ENCODE data around the gene RHOBTB1. TPM values are rescaled to one million over a fixed set of nuclear protein-coding genes. Genes with fewer than 3 reads are reported as not detected.

RHOBTB1 gene
- total RNA-seq, 1 donor from 2014 or later: not detected

DNA sequence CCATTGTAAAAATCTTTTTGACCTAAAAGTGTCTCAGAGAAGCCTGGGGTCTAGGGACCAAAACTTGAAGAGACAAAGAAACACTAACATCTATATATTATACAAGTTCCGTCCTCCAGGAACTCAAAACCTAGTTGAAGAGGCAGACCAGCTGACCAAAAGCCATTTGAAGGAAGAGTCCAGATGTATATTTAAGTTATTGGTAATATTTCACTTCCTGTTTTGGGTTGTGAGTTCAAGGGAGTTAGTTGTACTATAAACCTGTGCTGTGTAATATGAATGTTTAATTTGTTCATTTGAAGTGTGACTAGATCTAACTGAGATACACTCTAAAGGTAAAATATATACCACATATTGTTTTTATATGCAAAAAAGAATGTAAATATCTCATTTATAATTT lies 120.7 kb downstream of the RHOBTB1 start:
- intact Hi-C loops (cut with micrococcal nuclease): no loop called here

DNA sequence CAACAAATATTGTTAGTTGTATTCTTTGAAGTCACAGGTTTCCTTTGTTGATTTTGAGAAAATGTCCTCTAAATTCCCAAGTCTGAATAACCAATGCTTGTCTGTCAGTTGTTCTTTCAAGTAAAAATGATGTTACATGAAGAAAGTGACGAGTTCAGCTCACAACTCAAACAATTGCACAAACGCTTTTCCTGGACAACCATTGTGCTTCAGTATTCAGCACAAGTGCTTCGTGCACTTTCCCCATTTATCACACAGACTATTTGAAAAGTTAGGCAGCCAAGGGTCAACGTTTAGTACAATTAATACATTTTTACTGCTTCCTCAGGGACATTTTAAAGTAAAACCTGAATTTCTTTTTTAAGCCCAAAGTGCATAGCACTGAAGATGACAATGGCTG lies 121.2 kb downstream of the RHOBTB1 start:
- intact Hi-C loops (cut with micrococcal nuclease): no loop called here

DNA sequence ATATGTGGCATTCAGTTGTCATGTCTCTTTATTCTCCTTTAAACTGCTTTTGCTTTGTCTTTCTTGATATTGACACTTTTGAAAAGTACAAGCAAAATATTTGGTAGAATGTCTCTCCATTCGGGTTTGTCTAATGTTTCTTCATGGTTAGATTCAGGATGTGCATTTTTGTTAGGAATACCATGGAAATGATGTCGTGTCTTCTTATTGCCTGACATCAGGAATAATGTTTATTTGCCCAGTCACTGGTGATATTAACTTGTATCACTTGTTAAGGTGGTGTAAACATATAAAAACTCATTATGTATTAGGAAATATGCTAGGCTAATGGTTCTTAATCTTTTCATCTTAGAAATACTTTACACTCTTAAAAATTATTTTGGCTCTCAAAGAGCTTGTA lies 122.3 kb downstream of the RHOBTB1 start:
- intact Hi-C loops (cut with micrococcal nuclease): no loop called here

DNA sequence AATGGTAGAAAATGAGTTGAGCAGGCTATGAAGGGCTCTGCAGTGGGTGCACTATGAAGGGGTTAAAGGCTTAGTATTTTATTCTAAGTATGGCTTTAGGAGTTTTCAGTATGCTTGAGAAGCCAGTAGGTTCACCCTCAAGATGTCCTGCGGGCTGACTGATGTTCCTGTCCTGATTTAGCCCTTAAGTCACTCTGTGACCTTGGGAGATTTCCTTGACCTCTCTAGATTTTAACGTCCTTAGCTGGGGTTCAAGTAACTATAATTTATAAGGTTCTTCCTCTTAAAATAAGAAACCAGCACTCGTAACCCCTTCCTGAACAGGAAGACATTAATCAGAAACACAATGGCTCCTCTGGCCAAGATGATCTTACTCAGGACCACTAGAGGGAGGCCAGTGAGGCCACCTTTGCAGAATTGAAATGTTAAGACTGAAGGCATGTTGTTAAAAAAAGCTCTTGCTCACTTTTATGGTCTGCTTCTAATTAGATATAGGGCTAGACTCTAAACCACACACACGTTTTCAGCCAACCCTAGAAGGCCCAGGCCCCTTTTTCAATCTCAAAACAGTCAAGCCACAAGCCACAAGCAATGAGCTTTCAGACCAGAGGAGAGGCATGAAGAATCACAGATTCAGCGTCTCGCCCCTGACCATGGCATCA lies 123.8 kb downstream of the RHOBTB1 start:
- intact Hi-C loops (cut with micrococcal nuclease): no loop called here

Other genes with a start within 250 kb of the RHOBTB1 start
- gene CDK1, start 165.7 kb downstream of the RHOBTB1 start, total RNA-seq: 91.4 and 93.4 TPM in 2 replicates

Data from T-helper 1 cell treated with Interleukin-12 subunit alpha and Interleukin-12 subunit beta and Interleukin-4 antibody, amounts not matched to agents 30 ng/mL and 1 ng/mL, for 36 hours (primary cell).